Gastrocnemius medialis (tissue), 4 donors: ENCODE data around the gene WFDC5.

Experiments used
- CTCF ChIP-seq, 5 experiments: fragments of 450-650 bp in 3 of 5; fragments of 200-600 bp in 2 of 5; sonication (generic) in 2 of 5; IDR thresholded peaks in 4 of 5; conservative IDR thresholded peaks in 1 of 5; 1 replicate in 4 of 5; 2 replicates in 1 of 5; pipeline ENCODE4 v1.5.1; 2016 to 2019; ENCODE audit warnings: antibody characterized with exemption in 5 of 5, mild to moderate bottlenecking in 3 of 5, moderate library complexity in 3 of 5
- POLR2A ChIP-seq, 2 donors: fragments of 450-650 bp; IDR thresholded peaks; one replicate each; pipeline ENCODE4 v1.6.1; 2017; ENCODE audit warnings: antibody characterized with exemption in 2 of 2, mild to moderate bottlenecking in 2 of 2, moderate library complexity in 2 of 2

GRCh38 chr20:45067087-45067486 lies 47.9 kb downstream of the WFDC5 start:
- TF ChIP-seq CTCF (IDR thresholded peaks at IDR 0.05 in 4 of 5, conservative IDR thresholded peaks at IDR 0.05 in 1 of 5) (no peak), POLR2A (IDR thresholded peaks at IDR 0.05) (no peak)
